GM12865 (cell line): ENCODE data around the gene RASL10A.

Source experiments
- DNase-seq: peaks from one replicate; pipeline ENCODE4 v3.0.0; 2010; ENCODE audit warnings: low read depth
- H3K4me3 ChIP-seq: 2 replicates; pipeline ENCODE4 v1.5.1; 2011; ENCODE audit warnings: mild to moderate bottlenecking, low read depth, low read length, control low read depth
- CTCF ChIP-seq: IDR thresholded peaks from 2 replicates; pipeline ENCODE4 v1.5.1; 2011; ENCODE audit warnings: low read length, control low read depth, low read depth, inconsistent platforms; ENCODE audit not compliant: insufficient read depth; ENCODE audit errors: missing control alignments

The RASL10A gene

GRCh38 chr22:29313576-29314466 is 1.7 kb downstream of the RASL10A start:
- no peak overlapping the region for H3K4me3 ChIP-seq
- DNase-seq, result no peak
- TF ChIP-seq CTCF, result no peak

GRCh38 chr22:29313126-29313575 is 2.3 kb downstream of the RASL10A start:
- peak; percentile 55 for TF ChIP-seq CTCF
- no peak for DNase-seq
- no peak overlapping the region for H3K4me3 ChIP-seq

GRCh38 chr22:29312218-29313125 is 3.0 kb downstream of the RASL10A start:
- TF ChIP-seq CTCF, result no peak
- no peak for DNase-seq
- H3K4me3 ChIP-seq, result no peak overlapping the region

- TF ChIP-seq CTCF, result no peak
- no peak overlapping the region for H3K4me3 ChIP-seq
- DNase-seq, result no peak
These were observed 3.9 kb downstream of the RASL10A start for GRCh38 chr22:29311464-29312217.

GRCh38 chr22:29310863-29311339 is 4.6 kb downstream of the RASL10A start:
- TF ChIP-seq CTCF, result no peak
- peak; percentile 56 for DNase-seq

More at GRCh38 chr22:29310863-29311339, 4.6 kb downstream of the RASL10A start:
- no peak overlapping the region for H3K4me3 ChIP-seq
